WTC11 (cell line): ENCODE measurements around the gene ATG7. TPM values are rescaled to one million over a fixed set of nuclear protein-coding genes. Genes with fewer than 3 reads are reported as not detected.

ENCODE experiments used
- ATAC-seq: fragments of 200-7000 bp; cut with Tn5 transposase; 2 replicates; pipeline ENCODE4 v1.10.0; 2021; ENCODE audit warnings: mild to moderate bottlenecking, moderate library complexity
- CTCF ChIA-PET: fragments of 300-600 bp; sonication (Branson Sonifier 250); formaldehyde crosslinking; loops from one replicate; lab custom pipeline; 2021; ENCODE audit warnings: antibody characterized with exemption; lab: Charles Lee
- POLR2A ChIA-PET: fragments of 350-600 bp; sonication (Branson Sonifier 250); formaldehyde crosslinking; loops from one replicate; lab custom pipeline; 2021; ENCODE audit warnings: antibody characterized with exemption; lab: Charles Lee
- DNase-seq: peaks from one replicate; pipeline ENCODE4 v3.0.0; 2021; ENCODE audit warnings: low spot score
- H3K27ac Mint-ChIP-seq: 2 replicates; pipeline ENCODE4 v1.8.0; 2021; ENCODE audit warnings: mixed read lengths
- H3K27me3 Mint-ChIP-seq: 2 replicates; pipeline ENCODE4 v1.8.0; 2021; ENCODE audit warnings: low read depth, mild to moderate bottlenecking, moderate library complexity, mixed read lengths
- H3K36me3 Mint-ChIP-seq: 2 replicates; pipeline ENCODE4 v1.8.0; 2021; ENCODE audit warnings: mixed read lengths
- H3K4me1 Mint-ChIP-seq: 2 replicates; pipeline ENCODE4 v1.8.0; 2022; ENCODE audit warnings: mixed read lengths
- H3K4me3 Mint-ChIP-seq: 2 replicates; pipeline ENCODE4 v1.8.0; 2021; ENCODE audit warnings: mild to moderate bottlenecking, moderate library complexity, mixed read lengths
- H3K9me3 Mint-ChIP-seq: 2 replicates; pipeline ENCODE4 v1.8.0; 2021; ENCODE audit warnings: mixed read lengths
- ATF1 ChIP-seq: sonication (generic); formaldehyde crosslinking; IDR thresholded peaks from 2 replicates; pipeline ENCODE4 v1.8.1; 2023; ENCODE audit warnings: mild to moderate bottlenecking, moderate library complexity, missing genetic modification reagents
- ELF4 ChIP-seq: sonication (generic); formaldehyde crosslinking; IDR thresholded peaks from 2 replicates; pipeline ENCODE4 v1.8.1; 2022; ENCODE audit warnings: low read depth, mild to moderate bottlenecking, moderate library complexity, missing genetic modification reagents
- EMX1 ChIP-seq: fragments of 250-450 bp; sonication (Bioruptor Pico); IDR thresholded peaks from 2 replicates; pipeline ENCODE4 v1.8.0; 2021; ENCODE audit warnings: mild to moderate bottlenecking
- FOXJ3 ChIP-seq: sonication (generic); formaldehyde crosslinking; IDR thresholded peaks from 2 replicates; pipeline ENCODE4 v1.9.0; 2021; ENCODE audit warnings: missing genetic modification reagents, mild to moderate bottlenecking, borderline replicate concordance
- FOXP1 ChIP-seq: sonication (generic); formaldehyde crosslinking; IDR thresholded peaks from 2 replicates; pipeline ENCODE4 v1.8.0; 2022; ENCODE audit warnings: missing genetic modification reagents, mild to moderate bottlenecking, moderate library complexity, borderline replicate concordance
- JAZF1 ChIP-seq: fragments of 250-450 bp; sonication (Bioruptor Pico); IDR thresholded peaks from 2 replicates; pipeline ENCODE4 v1.9.0; 2021; ENCODE audit warnings: moderate library complexity, mild to moderate bottlenecking, inconsistent platforms
- KAT7 ChIP-seq: sonication (generic); formaldehyde crosslinking; IDR thresholded peaks from 2 replicates; pipeline ENCODE4 v1.8.1; 2023; ENCODE audit warnings: missing genetic modification reagents, mild to moderate bottlenecking, borderline replicate concordance
- NFATC4 ChIP-seq: fragments of 250-450 bp; sonication (Bioruptor Pico); IDR thresholded peaks from 2 replicates; pipeline ENCODE4 v1.9.0; 2021; ENCODE audit warnings: mild to moderate bottlenecking
- SOX15 ChIP-seq: fragments of 250-450 bp; sonication (Bioruptor Pico); IDR thresholded peaks from 2 replicates; pipeline ENCODE4 v1.9.0; 2021; ENCODE audit warnings: mild to moderate bottlenecking
- TP53 ChIP-seq: sonication (generic); formaldehyde crosslinking; IDR thresholded peaks from 2 replicates; pipeline ENCODE4 v1.8.1; 2023; ENCODE audit warnings: mild to moderate bottlenecking, missing genetic modification reagents
- ZNF121 ChIP-seq: sonication (generic); formaldehyde crosslinking; IDR thresholded peaks from 2 replicates; pipeline ENCODE4 v1.8.0; 2023; ENCODE audit warnings: missing genetic modification reagents
- ZNF263 ChIP-seq: sonication (generic); formaldehyde crosslinking; IDR thresholded peaks from 2 replicates; pipeline ENCODE4 v1.8.1; 2022; ENCODE audit warnings: low read depth, mild to moderate bottlenecking, moderate library complexity, missing genetic modification reagents
- total RNA-seq: library from RNA; stranded (reverse); gene quantifications from 3 replicates; pipeline ENCODE4 v1.2.3, GENCODE V29; 2021
- TF ChIP-seq, protein P1 (sequence below): sonication (generic); formaldehyde crosslinking; IDR thresholded peaks from 2 replicates; pipeline ENCODE4 v1.8.1; 2022; ENCODE audit warnings: mild to moderate bottlenecking, missing genetic modification reagents, moderate library complexity, borderline replicate concordance
- TF ChIP-seq, protein P2 (sequence below): sonication (generic); formaldehyde crosslinking; IDR thresholded peaks from 2 replicates; pipeline ENCODE4 v1.8.1; 2022; ENCODE audit warnings: mild to moderate bottlenecking, moderate library complexity, missing genetic modification reagents
- TF ChIP-seq, protein P3 (sequence below): sonication (generic); formaldehyde crosslinking; conservative IDR thresholded peaks from 2 replicates; pipeline ENCODE4 v1.8.1; 2023; ENCODE audit warnings: mild to moderate bottlenecking, low read depth, missing genetic modification reagents, moderate library complexity
- TF ChIP-seq, protein P4 (sequence below): sonication (generic); formaldehyde crosslinking; IDR thresholded peaks from 2 replicates; pipeline ENCODE4 v1.8.0; 2022; ENCODE audit warnings: mild to moderate bottlenecking, missing genetic modification reagents
- TF ChIP-seq, protein P5 (sequence below): sonication (generic); formaldehyde crosslinking; IDR thresholded peaks from 2 replicates; pipeline ENCODE4 v1.8.0; 2022; ENCODE audit warnings: mild to moderate bottlenecking, missing genetic modification reagents
- TF ChIP-seq, protein P6 (sequence below): fragments of 250-450 bp; sonication (Bioruptor Pico); IDR thresholded peaks from 2 replicates; pipeline ENCODE4 v2.1.2; 2022; ENCODE audit warnings: mild to moderate bottlenecking, moderate library complexity
- TF ChIP-seq, protein P7 (sequence below): fragments of 250-450 bp; sonication (Bioruptor Pico); IDR thresholded peaks from 2 replicates; pipeline ENCODE4 v1.9.0; 2021; ENCODE audit warnings: mild to moderate bottlenecking
- TF ChIP-seq, protein P8 (sequence below): fragments of 250-450 bp; sonication (Bioruptor Pico); IDR thresholded peaks from 2 replicates; pipeline ENCODE4 v1.8.0; 2021; ENCODE audit warnings: mild to moderate bottlenecking
- TF ChIP-seq, protein P9 (sequence below): sonication (generic); formaldehyde crosslinking; IDR thresholded peaks from 2 replicates; pipeline ENCODE4 v1.8.1; 2023; ENCODE audit warnings: mild to moderate bottlenecking, moderate library complexity, missing genetic modification reagents

ATG7 gene
- total RNA-seq, 1 experiment from 2014 or later: 17.5 TPM

DNA sequence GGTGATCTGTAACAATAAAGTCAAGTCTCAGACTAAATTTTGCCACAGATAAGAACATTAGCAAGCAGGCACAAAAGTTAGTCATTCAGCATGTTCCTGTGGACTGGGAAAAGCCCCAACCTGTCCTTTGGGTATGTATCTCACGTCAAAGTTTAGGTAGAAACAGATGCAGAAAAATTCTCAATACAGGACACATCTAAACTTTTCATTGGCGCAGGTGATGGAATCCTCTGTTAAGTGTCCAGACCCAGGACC is 120.6 kb downstream of the ATG7 start:
- DNase-seq: no peak
- CTCF ChIA-PET: interaction anchor here (0.6 kb wide), 1 partner anchor 742 kb away, joined by 3 read pairs; no protein-coding TSS in a partner anchor
- Mint-ChIP-seq H3K4me3 (no peak overlapping the region), H3K27ac (no peak overlapping the region), H3K9me3 (no peaks in the 10 kb centered on the region), H3K36me3 (no peaks in the 10 kb centered on the region), H3K4me1 (peaks cover 20% of the 10 kb centered on the region), H3K27me3 (no peaks in the 10 kb centered on the region)
- TF ChIP-seq NFATC4 (CRISPR knock-in tag): no peak
- no peak for TF ChIP-seq JAZF1 (CRISPR knock-in tag)
- TF ChIP-seq, protein P1, sequence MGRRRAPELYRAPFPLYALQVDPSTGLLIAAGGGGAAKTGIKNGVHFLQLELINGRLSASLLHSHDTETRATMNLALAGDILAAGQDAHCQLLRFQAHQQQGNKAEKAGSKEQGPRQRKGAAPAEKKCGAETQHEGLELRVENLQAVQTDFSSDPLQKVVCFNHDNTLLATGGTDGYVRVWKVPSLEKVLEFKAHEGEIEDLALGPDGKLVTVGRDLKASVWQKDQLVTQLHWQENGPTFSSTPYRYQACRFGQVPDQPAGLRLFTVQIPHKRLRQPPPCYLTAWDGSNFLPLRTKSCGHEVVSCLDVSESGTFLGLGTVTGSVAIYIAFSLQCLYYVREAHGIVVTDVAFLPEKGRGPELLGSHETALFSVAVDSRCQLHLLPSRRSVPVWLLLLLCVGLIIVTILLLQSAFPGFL: no peak
- no peak for TF ChIP-seq ZNF263 (CRISPR knock-in tag)
- no peak for TF ChIP-seq ZNF121 (CRISPR knock-in tag)
- TF ChIP-seq, protein P2, sequence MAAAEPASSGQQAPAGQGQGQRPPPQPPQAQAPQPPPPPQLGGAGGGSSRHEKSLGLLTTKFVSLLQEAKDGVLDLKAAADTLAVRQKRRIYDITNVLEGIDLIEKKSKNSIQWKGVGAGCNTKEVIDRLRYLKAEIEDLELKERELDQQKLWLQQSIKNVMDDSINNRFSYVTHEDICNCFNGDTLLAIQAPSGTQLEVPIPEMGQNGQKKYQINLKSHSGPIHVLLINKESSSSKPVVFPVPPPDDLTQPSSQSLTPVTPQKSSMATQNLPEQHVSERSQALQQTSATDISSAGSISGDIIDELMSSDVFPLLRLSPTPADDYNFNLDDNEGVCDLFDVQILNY (CRISPR knock-in tag): no peak
- TF ChIP-seq, protein P3, sequence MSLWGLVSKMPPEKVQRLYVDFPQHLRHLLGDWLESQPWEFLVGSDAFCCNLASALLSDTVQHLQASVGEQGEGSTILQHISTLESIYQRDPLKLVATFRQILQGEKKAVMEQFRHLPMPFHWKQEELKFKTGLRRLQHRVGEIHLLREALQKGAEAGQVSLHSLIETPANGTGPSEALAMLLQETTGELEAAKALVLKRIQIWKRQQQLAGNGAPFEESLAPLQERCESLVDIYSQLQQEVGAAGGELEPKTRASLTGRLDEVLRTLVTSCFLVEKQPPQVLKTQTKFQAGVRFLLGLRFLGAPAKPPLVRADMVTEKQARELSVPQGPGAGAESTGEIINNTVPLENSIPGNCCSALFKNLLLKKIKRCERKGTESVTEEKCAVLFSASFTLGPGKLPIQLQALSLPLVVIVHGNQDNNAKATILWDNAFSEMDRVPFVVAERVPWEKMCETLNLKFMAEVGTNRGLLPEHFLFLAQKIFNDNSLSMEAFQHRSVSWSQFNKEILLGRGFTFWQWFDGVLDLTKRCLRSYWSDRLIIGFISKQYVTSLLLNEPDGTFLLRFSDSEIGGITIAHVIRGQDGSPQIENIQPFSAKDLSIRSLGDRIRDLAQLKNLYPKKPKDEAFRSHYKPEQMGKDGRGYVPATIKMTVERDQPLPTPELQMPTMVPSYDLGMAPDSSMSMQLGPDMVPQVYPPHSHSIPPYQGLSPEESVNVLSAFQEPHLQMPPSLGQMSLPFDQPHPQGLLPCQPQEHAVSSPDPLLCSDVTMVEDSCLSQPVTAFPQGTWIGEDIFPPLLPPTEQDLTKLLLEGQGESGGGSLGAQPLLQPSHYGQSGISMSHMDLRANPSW (CRISPR knock-in tag): no peak
- TF ChIP-seq, protein P4, sequence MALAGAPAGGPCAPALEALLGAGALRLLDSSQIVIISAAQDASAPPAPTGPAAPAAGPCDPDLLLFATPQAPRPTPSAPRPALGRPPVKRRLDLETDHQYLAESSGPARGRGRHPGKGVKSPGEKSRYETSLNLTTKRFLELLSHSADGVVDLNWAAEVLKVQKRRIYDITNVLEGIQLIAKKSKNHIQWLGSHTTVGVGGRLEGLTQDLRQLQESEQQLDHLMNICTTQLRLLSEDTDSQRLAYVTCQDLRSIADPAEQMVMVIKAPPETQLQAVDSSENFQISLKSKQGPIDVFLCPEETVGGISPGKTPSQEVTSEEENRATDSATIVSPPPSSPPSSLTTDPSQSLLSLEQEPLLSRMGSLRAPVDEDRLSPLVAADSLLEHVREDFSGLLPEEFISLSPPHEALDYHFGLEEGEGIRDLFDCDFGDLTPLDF (CRISPR knock-in tag): no peak
- TF ChIP-seq, protein P5, sequence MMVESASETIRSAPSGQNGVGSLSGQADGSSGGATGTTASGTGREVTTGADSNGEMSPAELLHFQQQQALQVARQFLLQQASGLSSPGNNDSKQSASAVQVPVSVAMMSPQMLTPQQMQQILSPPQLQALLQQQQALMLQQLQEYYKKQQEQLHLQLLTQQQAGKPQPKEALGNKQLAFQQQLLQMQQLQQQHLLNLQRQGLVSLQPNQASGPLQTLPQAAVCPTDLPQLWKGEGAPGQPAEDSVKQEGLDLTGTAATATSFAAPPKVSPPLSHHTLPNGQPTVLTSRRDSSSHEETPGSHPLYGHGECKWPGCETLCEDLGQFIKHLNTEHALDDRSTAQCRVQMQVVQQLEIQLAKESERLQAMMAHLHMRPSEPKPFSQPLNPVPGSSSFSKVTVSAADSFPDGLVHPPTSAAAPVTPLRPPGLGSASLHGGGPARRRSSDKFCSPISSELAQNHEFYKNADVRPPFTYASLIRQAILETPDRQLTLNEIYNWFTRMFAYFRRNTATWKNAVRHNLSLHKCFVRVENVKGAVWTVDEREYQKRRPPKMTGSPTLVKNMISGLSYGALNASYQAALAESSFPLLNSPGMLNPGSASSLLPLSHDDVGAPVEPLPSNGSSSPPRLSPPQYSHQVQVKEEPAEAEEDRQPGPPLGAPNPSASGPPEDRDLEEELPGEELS (CRISPR knock-in tag): no peak
- no peak for TF ChIP-seq TP53 (CRISPR knock-in tag)
- no peak for TF ChIP-seq SOX15 (CRISPR knock-in tag)
- TF ChIP-seq, protein P6, sequence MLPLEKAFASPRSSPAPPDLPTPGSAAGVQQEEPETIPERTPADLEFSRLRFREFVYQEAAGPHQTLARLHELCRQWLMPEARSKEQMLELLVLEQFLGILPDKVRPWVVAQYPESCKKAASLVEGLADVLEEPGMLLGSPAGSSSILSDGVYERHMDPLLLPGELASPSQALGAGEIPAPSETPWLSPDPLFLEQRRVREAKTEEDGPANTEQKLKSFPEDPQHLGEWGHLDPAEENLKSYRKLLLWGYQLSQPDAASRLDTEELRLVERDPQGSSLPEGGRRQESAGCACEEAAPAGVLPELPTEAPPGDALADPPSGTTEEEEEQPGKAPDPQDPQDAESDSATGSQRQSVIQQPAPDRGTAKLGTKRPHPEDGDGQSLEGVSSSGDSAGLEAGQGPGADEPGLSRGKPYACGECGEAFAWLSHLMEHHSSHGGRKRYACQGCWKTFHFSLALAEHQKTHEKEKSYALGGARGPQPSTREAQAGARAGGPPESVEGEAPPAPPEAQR (CRISPR knock-in tag): no peak
- no peak for TF ChIP-seq FOXJ3 (CRISPR knock-in tag)
- TF ChIP-seq EMX1 (CRISPR knock-in tag): no peak
- TF ChIP-seq KAT7 (CRISPR knock-in tag): no peak
- POLR2A ChIA-PET: no interaction called here
- no peak for ATAC-seq

DNA sequence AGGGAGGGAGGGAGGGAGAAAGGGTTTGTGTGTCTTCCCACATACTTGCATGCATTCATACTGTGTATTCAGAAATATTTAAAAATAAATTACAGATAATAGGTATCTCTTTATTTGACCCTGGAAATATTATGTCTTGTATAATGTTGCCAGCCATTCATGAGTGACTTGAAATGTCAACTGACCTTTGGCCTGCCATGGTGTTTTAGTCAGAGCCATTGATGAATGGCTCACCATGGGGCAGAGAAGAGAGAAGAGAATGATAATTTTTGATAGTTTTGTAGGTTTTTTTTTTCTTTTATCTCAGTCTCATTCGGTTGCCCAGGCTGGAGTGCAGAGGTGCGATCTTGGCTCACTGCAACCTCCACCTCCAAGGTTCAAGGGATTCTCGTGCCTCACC is 121.2 kb downstream of the ATG7 start:
- H3K36me3 Mint-ChIP-seq: no peaks in the 10 kb centered on the region
- no peak overlapping the region for H3K4me3 Mint-ChIP-seq
- no peak for ATAC-seq
- CTCF ChIA-PET: interaction anchor here (0.6 kb wide), 1 partner anchor 741 kb away, joined by 3 read pairs; no protein-coding TSS in a partner anchor
- peaks cover 20% of the 10 kb centered on the region for H3K4me1 Mint-ChIP-seq
- H3K9me3 Mint-ChIP-seq: no peaks in the 10 kb centered on the region
- H3K27ac Mint-ChIP-seq: no peak overlapping the region
- no peaks in the 10 kb centered on the region for H3K27me3 Mint-ChIP-seq
- POLR2A ChIA-PET: no interaction called here
- DNase-seq: no peak
- TF ChIP-seq FOXP1 (CRISPR knock-in tag): no peak
- TF ChIP-seq, protein P6 (CRISPR knock-in tag): no peak
- TF ChIP-seq, protein P7, sequence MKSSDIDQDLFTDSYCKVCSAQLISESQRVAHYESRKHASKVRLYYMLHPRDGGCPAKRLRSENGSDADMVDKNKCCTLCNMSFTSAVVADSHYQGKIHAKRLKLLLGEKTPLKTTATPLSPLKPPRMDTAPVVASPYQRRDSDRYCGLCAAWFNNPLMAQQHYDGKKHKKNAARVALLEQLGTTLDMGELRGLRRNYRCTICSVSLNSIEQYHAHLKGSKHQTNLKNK (CRISPR knock-in tag): no peak
- TF ChIP-seq ELF4: no peak
- TF ChIP-seq, protein P8, sequence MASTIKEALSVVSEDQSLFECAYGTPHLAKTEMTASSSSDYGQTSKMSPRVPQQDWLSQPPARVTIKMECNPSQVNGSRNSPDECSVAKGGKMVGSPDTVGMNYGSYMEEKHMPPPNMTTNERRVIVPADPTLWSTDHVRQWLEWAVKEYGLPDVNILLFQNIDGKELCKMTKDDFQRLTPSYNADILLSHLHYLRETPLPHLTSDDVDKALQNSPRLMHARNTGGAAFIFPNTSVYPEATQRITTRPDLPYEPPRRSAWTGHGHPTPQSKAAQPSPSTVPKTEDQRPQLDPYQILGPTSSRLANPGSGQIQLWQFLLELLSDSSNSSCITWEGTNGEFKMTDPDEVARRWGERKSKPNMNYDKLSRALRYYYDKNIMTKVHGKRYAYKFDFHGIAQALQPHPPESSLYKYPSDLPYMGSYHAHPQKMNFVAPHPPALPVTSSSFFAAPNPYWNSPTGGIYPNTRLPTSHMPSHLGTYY (CRISPR knock-in tag): no peak
- TF ChIP-seq, protein P9, sequence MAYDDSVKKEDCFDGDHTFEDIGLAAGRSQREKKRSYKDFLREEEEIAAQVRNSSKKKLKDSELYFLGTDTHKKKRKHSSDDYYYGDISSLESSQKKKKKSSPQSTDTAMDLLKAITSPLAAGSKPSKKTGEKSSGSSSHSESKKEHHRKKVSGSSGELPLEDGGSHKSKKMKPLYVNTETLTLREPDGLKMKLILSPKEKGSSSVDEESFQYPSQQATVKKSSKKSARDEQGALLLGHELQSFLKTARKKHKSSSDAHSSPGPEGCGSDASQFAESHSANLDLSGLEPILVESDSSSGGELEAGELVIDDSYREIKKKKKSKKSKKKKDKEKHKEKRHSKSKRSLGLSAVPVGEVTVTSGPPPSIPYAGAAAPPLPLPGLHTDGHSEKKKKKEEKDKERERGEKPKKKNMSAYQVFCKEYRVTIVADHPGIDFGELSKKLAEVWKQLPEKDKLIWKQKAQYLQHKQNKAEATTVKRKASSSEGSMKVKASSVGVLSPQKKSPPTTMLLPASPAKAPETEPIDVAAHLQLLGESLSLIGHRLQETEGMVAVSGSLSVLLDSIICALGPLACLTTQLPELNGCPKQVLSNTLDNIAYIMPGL (CRISPR knock-in tag): no peak
- TF ChIP-seq ATF1 (CRISPR knock-in tag): no peak
